Hematopoietic multipotent progenitor cell treated with erythropoietin and hydrocortisone succinate and interleukin-3 and kit ligand, for 4 days (in vitro differentiated cells): ENCODE data around the gene WDR4.
"Not testable (repeated sequence)": the region's sequence is repeated elsewhere in the genome, so short reads cannot be mapped to it uniquely, and the experiment has no call there.

Source experiments
- DNase-seq: peaks from one replicate; pipeline ENCODE4 v3.0.0-alpha.2; 2015

WDR4 gene

GRCh38 chr21:42851812-42852665, 27.3 kb downstream of the WDR4 start:
- DNase-seq = no peak

- peak; percentile 81 for DNase-seq
Measured at GRCh38 chr21:42850866-42851391, 28.4 kb downstream of the WDR4 start.

GRCh38 chr21:42850463-42850862, 28.9 kb downstream of the WDR4 start:
- DNase-seq = no peak

GRCh38 chr21:42849759-42850412, 29.5 kb downstream of the WDR4 start:
- DNase-seq = no peak

- no peak for DNase-seq
Measured at GRCh38 chr21:42848932-42849758, 30.2 kb downstream of the WDR4 start.

- DNase-seq = not testable (repeated sequence)
Measured at GRCh38 chr21:42848144-42848931, 31.0 kb downstream of the WDR4 start.

GRCh38 chr21:42847726-42848125, 31.6 kb downstream of the WDR4 start:
- DNase-seq = no peak

GRCh38 chr21:42847051-42847707, 32.2 kb downstream of the WDR4 start:
- DNase-seq = no peak

GRCh38 chr21:42846221-42846620, 33.1 kb downstream of the WDR4 start:
- DNase-seq = no peak

- DNase-seq = no peak
Measured at GRCh38 chr21:42845296-42845965, 33.9 kb downstream of the WDR4 start.

- DNase-seq = no peak
Measured at GRCh38 chr21:42844411-42845113, 34.8 kb downstream of the WDR4 start.

GRCh38 chr21:42843056-42843455, 36.3 kb downstream of the WDR4 start:
- no peak for DNase-seq

- DNase-seq = not testable (repeated sequence)
Measured at GRCh38 chr21:42841916-42842655, 37.3 kb downstream of the WDR4 start.

- no peak for DNase-seq
Measured at GRCh38 chr21:42841156-42841915, 38.0 kb downstream of the WDR4 start.

GRCh38 chr21:42840411-42841155, 38.8 kb downstream of the WDR4 start:
- DNase-seq = no peak

- no peak for DNase-seq
Measured at GRCh38 chr21:42839271-42840231, 39.8 kb downstream of the WDR4 start.

GRCh38 chr21:42838212-42838690, 41.1 kb downstream of the WDR4 start:
- not testable (repeated sequence) for DNase-seq
